Rectal smooth muscle tissue (tissue), 1 donor: ENCODE results near the gene ZFR2.

ENCODE experiments used
- H3K27ac ChIP-seq: one replicate; pipeline ENCODE4 v1.7.0; 2013; ENCODE audit warnings: low read depth, low read length, inconsistent platforms
- H3K27me3 ChIP-seq: one replicate; pipeline ENCODE4 v1.7.0; 2013; ENCODE audit warnings: low read length; ENCODE audit not compliant: control insufficient read depth, insufficient read depth
- H3K36me3 ChIP-seq: one replicate; pipeline ENCODE4 v1.7.0; 2013; ENCODE audit warnings: low read length; ENCODE audit not compliant: control insufficient read depth, insufficient read depth
- H3K4me1 ChIP-seq: one replicate; pipeline ENCODE4 v1.7.0; 2013; ENCODE audit warnings: low read length; ENCODE audit not compliant: control insufficient read depth, insufficient read depth
- H3K4me3 ChIP-seq: one replicate; pipeline ENCODE4 v1.7.0; 2013; ENCODE audit warnings: low read length
- H3K9ac ChIP-seq: one replicate; pipeline ENCODE4 v1.7.0; 2013; ENCODE audit warnings: low read length

Gene ZFR2

GRCh38 chr19:3803986-3804385, 64.9 kb downstream of the ZFR2 start:
- H3K36me3 ChIP-seq, result no peaks in the 10 kb centered on the region
- no peaks in the 10 kb centered on the region for H3K4me1 ChIP-seq
- peaks cover 9% of the 10 kb centered on the region for H3K27me3 ChIP-seq
- H3K27ac ChIP-seq, result no peak overlapping the region
- no peak overlapping the region for H3K9ac ChIP-seq
- no peak overlapping the region for H3K4me3 ChIP-seq

GRCh38 chr19:3803114-3803888, 65.5 kb downstream of the ZFR2 start:
- Histone ChIP-seq H3K4me1 (no peaks in the 10 kb centered on the region), H3K27ac (no peak overlapping the region), H3K4me3 (no peak overlapping the region), H3K36me3 (no peaks in the 10 kb centered on the region), H3K9ac (no peak overlapping the region), H3K27me3 (peaks cover 9% of the 10 kb centered on the region)

- Histone ChIP-seq H3K9ac (no peak overlapping the region), H3K27me3 (peaks cover 9% of the 10 kb centered on the region), H3K4me3 (peak overlapping the region; percentile 36), H3K36me3 (no peaks in the 10 kb centered on the region), H3K4me1 (no peaks in the 10 kb centered on the region), H3K27ac (no peak overlapping the region)
Measured at GRCh38 chr19:3801412-3802096, 67.3 kb downstream of the ZFR2 start.

GRCh38 chr19:3800996-3801395, 67.8 kb downstream of the ZFR2 start:
- Histone ChIP-seq H3K4me3 (peak overlapping the region; percentile 14), H3K27me3 (peaks cover 9% of the 10 kb centered on the region)

GRCh38 chr19:3798137-3798536, 70.7 kb downstream of the ZFR2 start:
- Histone ChIP-seq H3K4me3 (no peak overlapping the region), H3K9ac (no peak overlapping the region), H3K27ac (no peak overlapping the region), H3K36me3 (no peaks in the 10 kb centered on the region), H3K27me3 (peaks cover 9% of the 10 kb centered on the region), H3K4me1 (no peaks in the 10 kb centered on the region)

More at GRCh38 chr19:3800996-3801395, 67.8 kb downstream of the ZFR2 start:
- H3K27ac ChIP-seq, result no peak overlapping the region
- no peaks in the 10 kb centered on the region for H3K36me3 ChIP-seq
- no peak overlapping the region for H3K9ac ChIP-seq
- H3K4me1 ChIP-seq, result no peaks in the 10 kb centered on the region

GRCh38 chr19:3796358-3796757, 72.5 kb downstream of the ZFR2 start:
- no peak overlapping the region for H3K4me3 ChIP-seq
- no peaks in the 10 kb centered on the region for H3K27me3 ChIP-seq
- H3K4me1 ChIP-seq, result no peaks in the 10 kb centered on the region
- H3K9ac ChIP-seq, result no peak overlapping the region
- H3K27ac ChIP-seq, result no peak overlapping the region
- H3K36me3 ChIP-seq, result no peaks in the 10 kb centered on the region

- Histone ChIP-seq H3K4me3 (no peak overlapping the region), H3K9ac (no peak overlapping the region), H3K27me3 (no peaks in the 10 kb centered on the region), H3K27ac (no peak overlapping the region), H3K4me1 (no peaks in the 10 kb centered on the region), H3K36me3 (no peaks in the 10 kb centered on the region)
Measured at GRCh38 chr19:3793799-3794198, 75.0 kb downstream of the ZFR2 start.

- Histone ChIP-seq H3K27me3 (no peaks in the 10 kb centered on the region), H3K4me1 (no peaks in the 10 kb centered on the region)
Measured at GRCh38 chr19:3792114-3792513, 76.7 kb downstream of the ZFR2 start.

GRCh38 chr19:3790941-3791340, 77.9 kb downstream of the ZFR2 start:
- Histone ChIP-seq H3K4me1 (no peaks in the 10 kb centered on the region), H3K4me3 (no peak overlapping the region), H3K27me3 (no peaks in the 10 kb centered on the region), H3K36me3 (no peaks in the 10 kb centered on the region), H3K27ac (no peak overlapping the region), H3K9ac (no peak overlapping the region)

More at GRCh38 chr19:3792114-3792513, 76.7 kb downstream of the ZFR2 start:
- no peaks in the 10 kb centered on the region for H3K36me3 ChIP-seq
- H3K4me3 ChIP-seq, result no peak overlapping the region
- H3K9ac ChIP-seq, result no peak overlapping the region
- no peak overlapping the region for H3K27ac ChIP-seq

GRCh38 chr19:3790209-3790734, 78.6 kb downstream of the ZFR2 start:
- Histone ChIP-seq H3K4me3 (no peak overlapping the region), H3K9ac (no peak overlapping the region), H3K36me3 (no peaks in the 10 kb centered on the region), H3K27ac (no peak overlapping the region), H3K27me3 (no peaks in the 10 kb centered on the region), H3K4me1 (no peaks in the 10 kb centered on the region)

- H3K27ac ChIP-seq, result no peak overlapping the region
Measured at GRCh38 chr19:3788996-3789778, 79.7 kb downstream of the ZFR2 start.

More at GRCh38 chr19:3788996-3789778, 79.7 kb downstream of the ZFR2 start:
- Histone ChIP-seq H3K9ac (no peak overlapping the region), H3K27me3 (peaks cover 6% of the 10 kb centered on the region), H3K4me3 (no peak overlapping the region), H3K4me1 (no peaks in the 10 kb centered on the region), H3K36me3 (no peaks in the 10 kb centered on the region)
